Gastrocnemius medialis (tissue), 4 donors: ENCODE measurements around the gene DMD.

Experiments used
- POLR2A ChIP-seq, 2 donors: fragments of 450-650 bp; IDR thresholded peaks; one replicate each; pipeline ENCODE4 v1.6.1; 2017; ENCODE audit warnings: antibody characterized with exemption in 2 of 2, mild to moderate bottlenecking in 2 of 2, moderate library complexity in 2 of 2
- TF ChIP-seq, protein P1 (sequence below), 5 experiments: fragments of 450-650 bp in 3 of 5; fragments of 200-600 bp in 2 of 5; sonication (generic) in 2 of 5; IDR thresholded peaks in 4 of 5; conservative IDR thresholded peaks in 1 of 5; 1 replicate in 4 of 5; 2 replicates in 1 of 5; pipeline ENCODE4 v1.5.1; 2016 to 2019; ENCODE audit warnings: antibody characterized with exemption in 5 of 5, mild to moderate bottlenecking in 3 of 5, moderate library complexity in 3 of 5

DNA sequence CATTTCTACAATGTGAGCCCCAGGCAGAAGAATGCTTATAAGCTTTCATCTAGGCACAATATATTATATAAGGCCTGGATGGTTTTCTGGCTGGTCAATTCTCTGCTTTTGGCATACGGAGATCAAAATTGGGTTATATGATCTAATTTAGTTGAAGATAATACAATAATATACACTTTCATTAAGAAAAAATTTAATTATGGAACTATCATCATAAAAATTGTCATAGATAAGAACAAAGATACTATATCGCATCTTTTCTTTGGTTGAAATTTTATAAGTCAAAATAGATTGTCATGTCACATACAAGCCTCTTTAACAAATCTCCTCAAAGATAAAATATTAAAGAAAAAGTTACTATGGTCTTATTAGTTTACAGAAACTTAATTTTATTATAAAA is 17.1 kb downstream of the DMD start:
- TF ChIP-seq, protein P1, sequence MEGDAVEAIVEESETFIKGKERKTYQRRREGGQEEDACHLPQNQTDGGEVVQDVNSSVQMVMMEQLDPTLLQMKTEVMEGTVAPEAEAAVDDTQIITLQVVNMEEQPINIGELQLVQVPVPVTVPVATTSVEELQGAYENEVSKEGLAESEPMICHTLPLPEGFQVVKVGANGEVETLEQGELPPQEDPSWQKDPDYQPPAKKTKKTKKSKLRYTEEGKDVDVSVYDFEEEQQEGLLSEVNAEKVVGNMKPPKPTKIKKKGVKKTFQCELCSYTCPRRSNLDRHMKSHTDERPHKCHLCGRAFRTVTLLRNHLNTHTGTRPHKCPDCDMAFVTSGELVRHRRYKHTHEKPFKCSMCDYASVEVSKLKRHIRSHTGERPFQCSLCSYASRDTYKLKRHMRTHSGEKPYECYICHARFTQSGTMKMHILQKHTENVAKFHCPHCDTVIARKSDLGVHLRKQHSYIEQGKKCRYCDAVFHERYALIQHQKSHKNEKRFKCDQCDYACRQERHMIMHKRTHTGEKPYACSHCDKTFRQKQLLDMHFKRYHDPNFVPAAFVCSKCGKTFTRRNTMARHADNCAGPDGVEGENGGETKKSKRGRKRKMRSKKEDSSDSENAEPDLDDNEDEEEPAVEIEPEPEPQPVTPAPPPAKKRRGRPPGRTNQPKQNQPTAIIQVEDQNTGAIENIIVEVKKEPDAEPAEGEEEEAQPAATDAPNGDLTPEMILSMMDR (IDR thresholded peaks at IDR 0.05 in 4 of 5, conservative IDR thresholded peaks at IDR 0.05 in 1 of 5): no peak
- TF ChIP-seq POLR2A (IDR thresholded peaks at IDR 0.05): no peak
